HuH-7.5 (cell line): ENCODE results near the gene SGCB.

Source experiments
- DNase-seq: peaks from one replicate; pipeline ENCODE4 v3.0.0; 2011; ENCODE audit warnings: low spot score

Gene SGCB

GRCh38 chr4:52019936-52020657 lies 18.0 kb downstream of the SGCB start, which contains the start of gene LRRC66:
LRRC66 (minus strand) TSS chr4:52020363; CDS start chr4:52017613, 2,750 bp downstream.
- DNase-seq, result no peak

DNA sequence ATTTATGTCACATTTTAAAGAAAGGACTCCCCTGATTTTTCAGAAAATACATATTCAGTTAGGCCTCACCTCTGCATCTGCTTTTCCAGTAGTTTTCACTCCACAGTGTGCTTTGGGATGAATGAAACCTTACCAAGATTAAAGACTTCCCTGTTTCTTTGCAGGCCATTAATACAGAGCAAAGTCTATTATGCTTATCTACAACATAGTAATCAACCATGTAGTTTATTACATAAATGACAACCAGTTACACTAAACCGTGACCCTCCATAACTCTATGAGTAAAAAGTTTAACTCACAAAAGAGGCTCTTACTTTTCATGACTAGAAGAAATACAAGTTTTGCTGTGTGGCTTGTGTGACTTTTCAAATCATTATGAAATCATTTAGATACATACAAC lies 20.3 kb downstream of the SGCB start:
- no peak for DNase-seq

GRCh38 chr4:52016981-52017380 lies 21.1 kb downstream of the SGCB start:
- DNase-seq, result no peak

- peak; percentile 57 for DNase-seq
Measured at GRCh38 chr4:52015366-52015765, 22.7 kb downstream of the SGCB start.

DNA sequence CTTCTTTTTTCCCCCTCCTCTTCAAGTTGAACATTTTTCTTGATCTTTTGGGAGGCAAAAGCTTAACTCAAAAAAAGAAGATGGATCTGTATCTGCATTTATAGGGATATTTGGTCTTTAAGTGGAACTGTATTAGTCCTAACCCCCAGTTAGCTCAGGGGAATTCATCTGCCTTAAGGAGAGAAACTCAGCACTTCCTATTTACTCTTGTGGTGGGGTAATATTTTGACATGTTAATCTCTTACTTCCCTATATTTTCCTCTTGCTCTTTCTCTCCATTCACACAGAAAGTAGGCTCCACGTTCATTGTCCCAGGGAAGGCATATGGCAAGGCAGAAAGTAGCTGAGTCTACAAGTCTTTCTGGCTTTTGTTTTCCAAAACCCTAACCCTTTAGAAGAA lies 23.2 kb downstream of the SGCB start:
- no peak for DNase-seq

GRCh38 chr4:52012651-52013050 lies 25.4 kb downstream of the SGCB start:
- DNase-seq, result no peak

DNA sequence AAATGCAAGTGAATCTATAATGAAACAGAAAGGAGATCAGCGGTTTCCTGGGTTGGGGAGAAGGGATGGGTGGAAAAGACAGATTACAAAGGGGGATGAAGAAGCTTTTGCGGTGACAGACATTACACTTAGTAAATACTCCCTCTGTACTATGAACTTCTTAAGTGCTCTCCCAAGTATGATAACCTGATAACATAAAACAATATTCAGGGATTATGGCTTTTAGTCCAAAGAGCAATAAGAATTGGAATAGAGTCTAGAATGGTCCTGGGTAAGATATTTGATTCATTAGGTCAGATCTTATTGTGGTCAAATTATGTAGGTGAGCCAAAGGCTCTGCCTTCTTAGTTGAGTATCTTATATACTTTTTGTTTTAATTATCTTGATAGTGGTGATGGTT lies 27.1 kb downstream of the SGCB start:
- DNase-seq, result no peak

GRCh38 chr4:52006887-52007286 lies 31.2 kb downstream of the SGCB start:
- no peak for DNase-seq

GRCh38 chr4:52005604-52006273 lies 32.4 kb downstream of the SGCB start:
- no peak for DNase-seq

- DNase-seq, result no peak
Measured at GRCh38 chr4:52004414-52004813, 33.7 kb downstream of the SGCB start.

DNA sequence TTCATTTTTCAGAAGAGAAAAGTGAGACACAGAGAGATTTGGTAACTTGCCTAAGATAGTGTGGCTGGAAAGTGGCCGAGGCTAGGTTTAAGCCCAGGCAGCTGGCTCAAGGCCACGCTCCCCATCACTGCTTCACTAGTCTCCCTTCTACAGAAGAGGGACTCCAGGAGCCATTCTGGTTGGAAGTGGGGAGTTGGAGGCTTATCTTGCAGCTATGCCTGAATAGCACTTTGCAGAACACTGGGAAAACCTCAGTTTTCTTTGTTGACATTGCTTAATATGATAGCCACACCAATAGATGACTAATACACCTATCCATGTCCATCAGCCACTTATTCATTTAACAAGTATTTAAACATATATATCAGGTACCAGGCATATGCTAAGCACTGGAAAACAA lies 36.5 kb downstream of the SGCB start:
- no peak for DNase-seq

DNA sequence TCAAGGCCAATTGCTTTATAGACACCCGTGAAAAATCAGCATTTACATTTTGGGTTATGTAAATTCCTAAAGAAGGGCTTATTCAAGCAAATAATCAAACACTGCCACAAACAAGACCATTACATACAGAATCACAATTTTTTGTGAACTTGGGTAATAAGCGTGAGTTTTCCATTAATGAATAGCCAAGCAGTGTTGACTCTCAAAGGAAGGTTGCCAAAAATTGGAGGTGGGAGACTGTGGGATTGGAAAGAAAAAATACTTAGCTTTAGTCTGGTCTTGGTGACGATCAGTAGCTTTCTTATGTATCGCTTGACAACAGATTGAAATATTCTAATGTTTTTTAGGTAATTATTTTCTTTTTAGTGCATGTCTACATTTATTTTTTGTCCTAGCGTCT lies 38.8 kb downstream of the SGCB start:
- no peak for DNase-seq

DNA sequence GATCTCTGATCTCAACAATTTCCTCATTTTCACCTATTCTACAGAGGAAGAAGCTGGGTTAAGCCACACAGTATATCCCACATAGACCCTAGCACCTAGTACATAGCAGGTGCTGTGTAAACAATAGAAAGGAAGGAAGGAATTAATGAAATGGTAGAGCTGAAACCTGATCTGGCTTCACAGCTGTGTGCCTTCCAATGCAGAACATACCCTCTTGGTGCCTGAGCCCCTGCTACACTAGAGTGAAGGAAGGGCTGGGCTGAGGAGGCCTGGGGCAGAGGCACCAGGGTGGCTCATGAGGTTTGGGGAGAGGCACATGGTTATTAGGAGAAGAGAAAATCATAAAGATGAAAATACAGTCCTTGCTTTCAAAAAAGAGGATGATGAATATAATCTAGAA lies 39.3 kb downstream of the SGCB start:
- DNase-seq, result no peak

DNA sequence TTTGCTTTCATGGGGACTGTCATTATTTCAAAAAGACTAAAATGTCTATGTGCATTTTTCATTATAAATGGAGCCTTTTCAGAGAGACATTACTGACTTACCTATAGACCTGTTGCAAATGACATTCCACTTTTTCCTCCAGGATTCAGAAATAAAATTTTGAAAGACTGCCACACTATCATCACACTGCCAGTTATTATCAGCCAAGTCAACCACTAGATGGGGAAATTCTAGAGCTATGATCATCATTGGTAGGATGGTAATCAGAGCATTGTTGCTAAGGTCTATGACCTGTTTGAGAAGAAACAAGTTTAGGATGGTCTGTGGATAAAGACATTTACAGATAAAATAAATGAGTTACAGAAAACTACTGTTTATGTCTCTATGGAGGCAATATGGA lies 40.5 kb downstream of the SGCB start:
- no peak for DNase-seq

- no peak for DNase-seq
Measured at GRCh38 chr4:51995647-51996220, 42.4 kb downstream of the SGCB start.
